HG03066 (cell line): ENCODE results near the gene CHCHD3.
"Not testable (repeated sequence)": the region's sequence is repeated elsewhere in the genome, so short reads cannot be mapped to it uniquely, and the experiment has no call there.

ENCODE experiments used
- ATAC-seq: cut with Tn5 transposase; IDR thresholded peaks from one replicate; pipeline ENCODE4 v1.9.1; 2021; ENCODE audit warnings: low read depth; ENCODE audit not compliant: unreplicated experiment

CHCHD3 gene

GRCh38 chr7:132910657-132911056 is 171.2 kb downstream of the CHCHD3 start:
- ATAC-seq: no peak

GRCh38 chr7:132907380-132907940 is 174.4 kb downstream of the CHCHD3 start:
- ATAC-seq: no peak

- no peak for ATAC-seq
Measured at GRCh38 chr7:132906193-132906835, 175.6 kb downstream of the CHCHD3 start.

GRCh38 chr7:132905136-132905535 is 176.8 kb downstream of the CHCHD3 start:
- not testable (repeated sequence) for ATAC-seq

- ATAC-seq: no peak
Measured at GRCh38 chr7:132904209-132904608, 177.7 kb downstream of the CHCHD3 start.

- not testable (repeated sequence) for ATAC-seq
Measured at GRCh38 chr7:132902294-132902693, 179.6 kb downstream of the CHCHD3 start.

- ATAC-seq: no peak
Measured at GRCh38 chr7:132901241-132901640, 180.6 kb downstream of the CHCHD3 start.

GRCh38 chr7:132899833-132900232 is 182.1 kb downstream of the CHCHD3 start:
- ATAC-seq: no peak

GRCh38 chr7:132898641-132899175 is 183.2 kb downstream of the CHCHD3 start:
- not testable (repeated sequence) for ATAC-seq

- no peak for ATAC-seq
Measured at GRCh38 chr7:132897093-132897687, 184.7 kb downstream of the CHCHD3 start.

GRCh38 chr7:132895231-132895630 is 186.7 kb downstream of the CHCHD3 start:
- no peak for ATAC-seq

GRCh38 chr7:132893560-132893959 is 188.3 kb downstream of the CHCHD3 start:
- no peak for ATAC-seq

- ATAC-seq: not testable (repeated sequence)
Measured at GRCh38 chr7:132892744-132893143, 189.1 kb downstream of the CHCHD3 start.

GRCh38 chr7:132891554-132891953 is 190.3 kb downstream of the CHCHD3 start:
- ATAC-seq: no peak

- ATAC-seq: peak; percentile 69
Measured at GRCh38 chr7:132882714-132883428, 199.0 kb downstream of the CHCHD3 start.

GRCh38 chr7:132881317-132881716 is 200.6 kb downstream of the CHCHD3 start:
- ATAC-seq: no peak

- no peak for ATAC-seq
Measured at GRCh38 chr7:132879579-132879978, 202.3 kb downstream of the CHCHD3 start.

GRCh38 chr7:132878204-132878919 is 203.5 kb downstream of the CHCHD3 start:
- no peak for ATAC-seq

- no peak for ATAC-seq
Measured at GRCh38 chr7:132877573-132877972, 204.3 kb downstream of the CHCHD3 start.

GRCh38 chr7:132876576-132876975 is 205.3 kb downstream of the CHCHD3 start:
- ATAC-seq: no peak

- ATAC-seq: peak; percentile 45
Measured at GRCh38 chr7:132872034-132872433, 209.9 kb downstream of the CHCHD3 start.
